Stimulated activated CD8-positive, alpha-beta memory T cell treated with anti-CD3 and anti-CD28 coated beads, Interleukin-7, amount 100 ng/mL, for 4 hours (primary cell): ENCODE data around the gene OLFML1.
A peak's percentile ranks its signal among the peaks of the same experiment; 100 is the strongest.

Source experiments
- DNase-seq, 2 donors: peaks; one replicate each; pipeline ENCODE4 v3.0.0-alpha.2; 2020; ENCODE audit warnings: low read depth in 2 of 2

Gene OLFML1

GRCh38 chr11:7532405-7533145 lies 47.3 kb downstream of the OLFML1 start:
- DNase-seq: no peak

- no peak for DNase-seq
Observed at GRCh38 chr11:7533199-7534041, 48.1 kb downstream of the OLFML1 start.

- DNase-seq: no peak
Observed at GRCh38 chr11:7534042-7534378, 48.7 kb downstream of the OLFML1 start.

- DNase-seq: no peak
Observed at GRCh38 chr11:7536100-7536499, 50.8 kb downstream of the OLFML1 start.

GRCh38 chr11:7537265-7537664 lies 52.0 kb downstream of the OLFML1 start:
- no peak for DNase-seq

GRCh38 chr11:7538031-7538430 lies 52.7 kb downstream of the OLFML1 start:
- DNase-seq: peak in 1 of 2 donors; percentile 6

GRCh38 chr11:7538466-7539454 lies 53.5 kb downstream of the OLFML1 start:
- DNase-seq: no peak

- DNase-seq: no peak
Observed at GRCh38 chr11:7540830-7541555, 55.7 kb downstream of the OLFML1 start.

GRCh38 chr11:7543302-7543701 lies 58.0 kb downstream of the OLFML1 start:
- DNase-seq: no peak

- no peak for DNase-seq
Observed at GRCh38 chr11:7544021-7544420, 58.7 kb downstream of the OLFML1 start.

GRCh38 chr11:7545611-7546010 lies 60.3 kb downstream of the OLFML1 start:
- DNase-seq: no peak

- DNase-seq: no peak
Observed at GRCh38 chr11:7546324-7546791, 61.1 kb downstream of the OLFML1 start.

GRCh38 chr11:7547687-7548086 lies 62.4 kb downstream of the OLFML1 start:
- DNase-seq: no peak

- DNase-seq: no peak
Observed at GRCh38 chr11:7548659-7549274, 63.5 kb downstream of the OLFML1 start.

- no peak for DNase-seq
Observed at GRCh38 chr11:7549681-7550080, 64.4 kb downstream of the OLFML1 start.

- no peak for DNase-seq
Observed at GRCh38 chr11:7551571-7551970, 66.3 kb downstream of the OLFML1 start.

- DNase-seq: no peak
Observed at GRCh38 chr11:7552666-7553065, 67.4 kb downstream of the OLFML1 start.

GRCh38 chr11:7555052-7555699 lies 69.9 kb downstream of the OLFML1 start:
- no peak for DNase-seq

- DNase-seq: no peak
Observed at GRCh38 chr11:7558046-7558445, 72.7 kb downstream of the OLFML1 start.
